HepG2 (cell line): Measurements from ENCODE around the gene MEPCE. TPM values are rescaled to one million over a fixed set of nuclear protein-coding genes. Genes with fewer than 3 reads are reported as not detected.

ENCODE experiments used
- BORCS8-MEF2B ChIP-seq: sonication (generic); formaldehyde crosslinking; IDR thresholded peaks from 2 replicates; pipeline ENCODE4 v1.8.0; 2022; ENCODE audit warnings: mild to moderate bottlenecking, missing genetic modification reagents
- BRD4 ChIP-seq: sonication (generic); formaldehyde crosslinking; IDR thresholded peaks from 2 replicates; pipeline ENCODE4 v1.4.0; 2020; ENCODE audit warnings: missing genetic modification reagents
- EP300 ChIP-seq, 3 experiments: sonication (generic) in 1 of 3; formaldehyde crosslinking in 1 of 3; IDR thresholded peaks; 2 replicates each; pipeline versions ENCODE4 v1.5.1 to v1.6.1; 2011 to 2020; ENCODE audit warnings: low read depth in 2 of 3, low read length in 2 of 3, borderline replicate concordance in 1 of 3, improper control_type of control experiment in 1 of 3, mild to moderate bottlenecking in 1 of 3, missing genetic modification reagents in 1 of 3, moderate library complexity in 1 of 3
- EZH2 ChIP-seq: conservative IDR thresholded peaks from 2 replicates; pipeline ENCODE4 v1.6.1; 2012; ENCODE audit warnings: mild to moderate bottlenecking, low read depth, low read length, moderate library complexity
- FIP1L1 ChIP-seq: fragments of 200-400 bp; formaldehyde crosslinking; IDR thresholded peaks from 2 replicates; pipeline ENCODE4 v1.6.1; 2018; ENCODE audit warnings: low read depth, mild to moderate bottlenecking, low read length, moderate library complexity, borderline replicate concordance; ENCODE audit not compliant: insufficient read depth
- HMGXB3 ChIP-seq: sonication (generic); formaldehyde crosslinking; IDR thresholded peaks from 2 replicates; pipeline ENCODE4 v1.4.0; 2020; ENCODE audit warnings: missing genetic modification reagents, borderline replicate concordance
- ISL2 ChIP-seq: sonication (generic); formaldehyde crosslinking; IDR thresholded peaks from 2 replicates; pipeline ENCODE4 v1.5.0; 2020; ENCODE audit warnings: missing genetic modification reagents
- ISX ChIP-seq: sonication (generic); formaldehyde crosslinking; conservative IDR thresholded peaks from 2 replicates; pipeline ENCODE4 v1.5.0; 2020; ENCODE audit warnings: missing genetic modification reagents
- PAF1 ChIP-seq: IDR thresholded peaks from 2 replicates; pipeline ENCODE4 v1.6.1; 2016; ENCODE audit warnings: missing genetic modification reagents, missing compliant biosample characterization
- POLR2A ChIP-seq, 2 experiments: IDR thresholded peaks; 2 replicates each; pipeline ENCODE4 v1.6.1; 2011; ENCODE audit warnings: low read depth in 2 of 2, low read length in 2 of 2, mild to moderate bottlenecking in 1 of 2, moderate library complexity in 1 of 2; ENCODE audit not compliant: insufficient read depth in 1 of 2
- PPARG ChIP-seq: conservative IDR thresholded peaks from 2 replicates; pipeline ENCODE4 v1.6.1; 2016; ENCODE audit warnings: missing biosample characterization, missing genetic modification reagents
- SALL1 ChIP-seq: sonication (generic); formaldehyde crosslinking; IDR thresholded peaks from 2 replicates; pipeline ENCODE4 v1.8.0; 2022; ENCODE audit warnings: mild to moderate bottlenecking, missing genetic modification reagents
- SP2 ChIP-seq: sonication (generic); formaldehyde crosslinking; IDR thresholded peaks from 2 replicates; pipeline ENCODE4 v1.5.1; 2020; ENCODE audit warnings: mild to moderate bottlenecking, missing genetic modification reagents
- THAP9 ChIP-seq: sonication (generic); formaldehyde crosslinking; IDR thresholded peaks from 2 replicates; pipeline ENCODE4; 2020; ENCODE audit warnings: missing genetic modification reagents, mild to moderate bottlenecking, borderline replicate concordance
- ZBTB33 ChIP-seq: sonication (generic); formaldehyde crosslinking; IDR thresholded peaks from 2 replicates; pipeline ENCODE4 v1.4.0; 2020; ENCODE audit warnings: missing genetic modification reagents
- ZKSCAN1 ChIP-seq: fragments of 150-350 bp; IDR thresholded peaks from 2 replicates; pipeline ENCODE4 v1.6.1; 2014; ENCODE audit warnings: low read length
- ZKSCAN5 ChIP-seq: sonication (generic); formaldehyde crosslinking; IDR thresholded peaks from 2 replicates; pipeline ENCODE4 v1.5.1; 2020; ENCODE audit warnings: mild to moderate bottlenecking, missing genetic modification reagents
- ZNF589 ChIP-seq: sonication (generic); formaldehyde crosslinking; conservative IDR thresholded peaks from 2 replicates; pipeline ENCODE4 v1.8.0; 2022; ENCODE audit warnings: mild to moderate bottlenecking, moderate library complexity, missing genetic modification reagents
- ZNF777 ChIP-seq: sonication (generic); formaldehyde crosslinking; IDR thresholded peaks from 2 replicates; pipeline ENCODE4 v1.4.0; 2020; ENCODE audit warnings: missing genetic modification reagents
- ZNF781 ChIP-seq: sonication (generic); formaldehyde crosslinking; IDR thresholded peaks from 2 replicates; pipeline ENCODE4 v1.5.1; 2020; ENCODE audit warnings: borderline replicate concordance, mild to moderate bottlenecking, missing genetic modification reagents; ENCODE audit errors: not compliant biosample characterization
- ZSCAN9 ChIP-seq: IDR thresholded peaks from 2 replicates; pipeline ENCODE4 v1.6.1; 2016; ENCODE audit warnings: borderline replicate concordance
- polyA plus RNA-seq, 8 experiments: library from polyadenylated mRNA; depleted of rRNA in 3 of 8; stranded (reverse) in 7 of 8; unstranded in 1 of 8; fragments of >200 nt; fragmentation: Illumina TruSeq in 4 of 8; extraction: Trizol in 4 of 8; gene quantifications; 2 replicates each; pipeline versions ENCODE4 v1.2.1 to v1.2.3, GENCODE V29; 2011 to 2016; ENCODE audit warnings: low read depth in 4 of 8, missing spikeins in 1 of 8, mixed read lengths in 1 of 8; ENCODE audit not compliant: insufficient read depth in 1 of 8
- total RNA-seq, 5 experiments: library from RNA; depleted of rRNA; stranded (reverse); fragments of >200 nt; fragmentation: Illumina TruSeq; extraction: Trizol; gene quantifications; 2 replicates each; pipeline ENCODE4 v1.2.3, GENCODE V29; 2016; ENCODE audit warnings: low read depth in 1 of 5

Gene MEPCE
- total and polyA plus RNA-seq, 2 of the 13 experiments (the other 11 are each of a cell fraction or from before 2014, with no cell fraction given) = 12.3 to 26.0 TPM

- TF ChIP-seq EP300 (IDR thresholded peaks at IDR 0.05; ENCODE audit: low read depth in 2 of 2, low read length in 2 of 2) (no peak), EP300 (CRISPR knock-in tag; IDR thresholded peaks at IDR 0.05; ENCODE audit: borderline replicate concordance) (peak; percentile 63; the same call in 1 of the 2 replicates), ZBTB33 (CRISPR knock-in tag) (peak; percentile 10; the same call in 1 of the 2 replicates), ZNF781 (CRISPR knock-in tag) (no peak), EZH2 (no peak), ZNF777 (CRISPR knock-in tag) (no peak), ISX (no peak), HMGXB3 (CRISPR knock-in tag) (no peak), POLR2A (IDR thresholded peaks at IDR 0.05; ENCODE audit: insufficient read depth in 1 of 2, low read depth in 2 of 2, low read length in 2 of 2) (peak in 1 of 2 experiments; percentile 78; a peak in 2 of 4 replicates), PAF1 (CRISPR knock-in tag) (no peak), ISL2 (CRISPR knock-in tag) (no peak), ZKSCAN5 (CRISPR knock-in tag) (no peak), PPARG (no peak; the same call in 1 of the 2 replicates), FIP1L1 (no peak), ZNF589 (peak; percentile 84; the same call in 1 of the 2 replicates), BORCS8-MEF2B (CRISPR knock-in tag) (peak; percentile 49; the same call in 1 of the 2 replicates), SP2 (no peak), SALL1 (CRISPR knock-in tag) (peak; percentile 56), THAP9 (CRISPR knock-in tag) (no peak), ZSCAN9 (CRISPR knock-in tag) (no peak; the same call in none of the 2 replicates), BRD4 (no peak; the same call in 1 of the 2 replicates), ZKSCAN1 (no peak; the same call in 1 of the 2 replicates)
These were observed 529 bp upstream of the MEPCE start (continued) for GRCh38 chr7:100428967-100429636.
